Endothelial cell of umbilical vein (primary cell): ENCODE results near the gene KANSL1L. TPM values are rescaled to one million over a fixed set of nuclear protein-coding genes. Genes with fewer than 3 reads are reported as not detected.
A peak's percentile ranks its signal among the peaks of the same experiment; 100 is the strongest.

Source experiments
- BruUV-seq: library from RNA; stranded (reverse); fragments of 400-500 nt; replicated peaks from 2 replicates; lab custom pipeline; 2021; lab: Mats Ljungman, UMichigan
- CTCF ChIA-PET: fragments of 300-600, 350-600 bp; sonication (Branson Sonifier 250); formaldehyde crosslinking; loops from one replicate; lab custom pipeline; 2021; ENCODE audit warnings: antibody characterized with exemption, inconsistent platforms; lab: Charles Lee
- POLR2A ChIA-PET: fragments of 300-600, 350-600 bp; sonication (Branson Sonifier 250); formaldehyde crosslinking; loops from one replicate; lab custom pipeline; 2021; ENCODE audit warnings: antibody characterized with exemption, inconsistent platforms; lab: Charles Lee
- DNase-seq: peaks from one replicate; pipeline ENCODE4 v3.0.0-alpha.2; 2011; ENCODE audit warnings: low read depth, low spot score
- FAIRE-seq: peaks from 2 replicates; lab custom pipeline; 2011; peaks lifted over from hg19 to GRCh38; lab: Jason Lieb, UNC
- H2AFZ ChIP-seq: 2 replicates; pipeline ENCODE4 v1.6.0; 2012; ENCODE audit warnings: low read depth, low read length, control low read depth, inconsistent platforms
- H3K27ac ChIP-seq: 2 replicates; pipeline ENCODE4 v1.5.1; 2011; ENCODE audit warnings: low read depth, mild to moderate bottlenecking, control low read depth, low read length, moderate library complexity; ENCODE audit not compliant: insufficient read depth
- H3K27me3 ChIP-seq, 2 experiments: 2 replicates each; pipeline versions ENCODE4 v1.6.0 to v1.6.1; 2011; ENCODE audit warnings: low read length in 2 of 2, mixed read lengths in 1 of 2; ENCODE audit not compliant: control insufficient read depth in 2 of 2, insufficient read depth in 2 of 2
- H3K36me3 ChIP-seq, 2 experiments: 2 replicates in 1 of 2; 3 replicates in 1 of 2; pipeline ENCODE4 v1.5.1; 2011; ENCODE audit warnings: low read length in 2 of 2, mild to moderate bottlenecking in 1 of 2, moderate library complexity in 1 of 2; ENCODE audit not compliant: control insufficient read depth in 2 of 2, insufficient read depth in 2 of 2; ENCODE audit errors: extremely low read depth in 1 of 2
- H3K4me1 ChIP-seq: 3 replicates; pipeline ENCODE4 v1.5.1; 2011; ENCODE audit warnings: mild to moderate bottlenecking, low read length; ENCODE audit not compliant: control insufficient read depth, insufficient read depth; ENCODE audit errors: extremely low read depth
- H3K4me2 ChIP-seq: 2 replicates; pipeline ENCODE4 v1.6.1; 2011; ENCODE audit warnings: low read length, control low read depth, mixed read lengths; ENCODE audit not compliant: insufficient read depth
- H3K4me3 ChIP-seq, 3 experiments: fragments of 200-600 bp in 1 of 3; sonication (generic), shearing (Covaris generic) in 1 of 3; replicated peaks in 1 of 3; 2 replicates each; pipeline ENCODE4 v1.5.1; 2011 to 2016; ENCODE audit warnings: control low read depth in 3 of 3, low read length in 3 of 3, mild to moderate bottlenecking in 2 of 3, inconsistent platforms in 1 of 3, low read depth in 1 of 3, moderate library complexity in 1 of 3; ENCODE audit not compliant: insufficient read depth in 1 of 3
- H3K79me2 ChIP-seq: 2 replicates; pipeline ENCODE4 v1.6.0; 2012; ENCODE audit warnings: low read length, inconsistent platforms; ENCODE audit not compliant: control insufficient read depth, insufficient read depth
- H3K9ac ChIP-seq: replicated peaks from 2 replicates; pipeline ENCODE3; 2011; ENCODE audit warnings: low read length, control low read depth; ENCODE audit not compliant: insufficient read depth; ENCODE audit errors: extremely low read depth
- H3K9me1 ChIP-seq: replicated peaks from 3 replicates; pipeline ENCODE4 v1.6.0; 2011; ENCODE audit warnings: mild to moderate bottlenecking, low read length; ENCODE audit not compliant: control insufficient read depth, insufficient read depth; ENCODE audit errors: extremely low read depth
- H3K9me3 ChIP-seq: replicated peaks from 2 replicates; pipeline ENCODE4 v1.5.1; 2012; ENCODE audit warnings: low read length, inconsistent platforms; ENCODE audit not compliant: control insufficient read depth, insufficient read depth
- H4K20me1 ChIP-seq: replicated peaks from 2 replicates; pipeline ENCODE3; 2011; ENCODE audit warnings: mild to moderate bottlenecking, low read length; ENCODE audit not compliant: control insufficient read depth, insufficient read depth; ENCODE audit errors: extremely low read depth
- FOS ChIP-seq: IDR thresholded peaks from 2 replicates; pipeline ENCODE4 v1.6.1; 2011; ENCODE audit warnings: mild to moderate bottlenecking, low read length, moderate library complexity, borderline replicate concordance; ENCODE audit not compliant: insufficient read depth
- JUN ChIP-seq: IDR thresholded peaks from 2 replicates; pipeline ENCODE4 v1.6.1; 2011; ENCODE audit warnings: borderline replicate concordance, low read depth; ENCODE audit not compliant: insufficient read length, insufficient read depth
- MYC ChIP-seq: IDR thresholded peaks from one replicate; pipeline ENCODE4 v1.6.1; 2011; ENCODE audit warnings: mild to moderate bottlenecking, low read depth, low read length
- POLR2AphosphoS5 ChIP-seq: IDR thresholded peaks from 2 replicates; pipeline ENCODE4 v1.6.1; 2012; ENCODE audit warnings: low read depth, mild to moderate bottlenecking, control low read depth, low read length, moderate library complexity; ENCODE audit not compliant: insufficient read depth
- dilution Hi-C: fragments of 300-500 bp; cut with MboI; formaldehyde crosslinking; loops from one replicate; pipeline ENCODE4 v1.15.0; 2019; ENCODE audit warnings: low sequenced_read_pairs; ENCODE audit not compliant: extremely low pct_ligation_motif_present
- intact Hi-C: fragments of 100-400 bp; cut with micrococcal nuclease; formaldehyde crosslinking; loops from one replicate; pipeline ENCODE4 v1.10.0; 2022
- polyA plus RNA-seq, 4 experiments: library from polyadenylated mRNA; depleted of rRNA in 3 of 4; stranded (reverse) in 3 of 4; unstranded in 1 of 4; fragments of >200 nt; gene quantifications; 2 replicates each; pipeline versions ENCODE4 v1.2.1 to v1.2.3, GENCODE V29; 2011 to 2012; ENCODE audit warnings: missing spikeins in 1 of 4
- total RNA-seq: library from RNA; stranded (reverse); gene quantifications from 2 replicates; pipeline ENCODE4 v1.2.3, GENCODE V29; 2021

KANSL1L gene
- total and polyA plus RNA-seq, 2 donors (not counting 3 experiments of a cell fraction or from before 2014, with no cell fraction given), result 4.3 to 14.0 TPM

DNA sequence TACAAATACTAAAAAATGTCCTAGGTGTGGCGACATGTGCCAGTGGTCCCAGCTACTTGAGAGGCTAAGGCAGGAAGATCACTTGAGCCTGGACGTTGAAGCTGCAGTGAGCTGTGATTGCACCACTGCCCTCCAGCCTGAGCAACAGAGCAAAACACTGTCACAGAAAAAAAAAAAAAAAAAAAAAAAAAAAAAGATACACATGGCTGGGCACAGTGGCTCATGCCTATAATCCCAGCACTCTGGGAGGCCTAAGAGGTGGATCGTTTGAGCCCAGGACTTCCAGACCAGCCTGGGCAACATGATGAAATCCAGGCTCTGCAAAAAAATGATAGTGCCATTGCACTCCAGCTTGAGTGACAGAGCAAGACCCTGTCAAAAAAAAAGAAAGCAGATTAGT, 13.7 kb downstream of the KANSL1L start:
- H3K9me3 ChIP-seq, result no peaks in the 10 kb centered on the region
- no peaks in the 10 kb centered on the region for H3K4me1 ChIP-seq
- dilution Hi-C loops (no loop called here), intact Hi-C loops (no loop called here)
- H2AFZ ChIP-seq, result no peak overlapping the region
- ChIA-PET POLR2A (no interaction called here), CTCF (interaction anchor here (0.9 to 1.2 kb wide), 2 partner anchors 37 to 84 kb away, joined by 3 to 5 read pairs; no protein-coding TSS in a partner anchor)
- no peak overlapping the region for H3K4me2 ChIP-seq
- no peak overlapping the region for H3K9ac ChIP-seq
- H3K27me3 ChIP-seq, result no peaks in the 10 kb centered on the region
- DNase-seq, result no peak
- FAIRE-seq, result no peak
- TF ChIP-seq MYC (no peak), POLR2AphosphoS5 (no peak)
- no peaks in the 10 kb centered on the region for H4K20me1 ChIP-seq
- no peak overlapping the region for H3K27ac ChIP-seq
- no TSS peak for BruUV-seq
- H3K36me3 ChIP-seq, result no peaks in the 10 kb centered on the region
- no peak overlapping the region for H3K4me3 ChIP-seq
- H3K9me1 ChIP-seq, result no peaks in the 10 kb centered on the region
- no peaks in the 10 kb centered on the region for H3K79me2 ChIP-seq

DNA sequence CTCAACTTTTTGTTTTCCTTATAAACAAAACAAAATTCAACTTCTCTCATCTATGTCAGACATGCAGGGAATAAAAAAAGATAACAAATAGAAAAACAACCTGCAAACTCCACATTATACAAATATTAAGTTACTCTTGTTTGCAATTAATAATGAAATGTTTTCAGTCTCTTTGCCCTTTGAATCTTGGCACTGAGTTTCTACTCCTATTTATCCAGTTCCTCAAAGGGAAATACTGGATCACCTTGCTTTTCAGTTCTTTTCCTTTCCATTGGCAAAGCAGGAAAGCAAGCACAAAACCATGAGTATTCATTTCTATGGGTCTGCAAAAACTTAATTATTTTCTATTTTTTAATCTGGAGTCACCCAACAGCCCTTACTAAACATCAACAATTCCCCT, 23.6 kb downstream of the KANSL1L start:
- H3K79me2 ChIP-seq, result no peaks in the 10 kb centered on the region
- no TSS peak for BruUV-seq
- H3K4me3 ChIP-seq, result no peak overlapping the region
- DNase-seq, result peak; percentile 17
- ChIA-PET CTCF (no interaction called here), POLR2A (no interaction called here)
- H3K9ac ChIP-seq, result no peak overlapping the region
- no peaks in the 10 kb centered on the region for H3K9me1 ChIP-seq
- peaks cover 0 to 2% of the 10 kb centered on the region in 2 experiments for H3K36me3 ChIP-seq
- H4K20me1 ChIP-seq, result no peaks in the 10 kb centered on the region
- intact Hi-C loops (no loop called here), dilution Hi-C loops (no loop called here)
- H3K4me2 ChIP-seq, result no peak overlapping the region
- no peak for FAIRE-seq
- no peak overlapping the region for H3K27ac ChIP-seq
- TF ChIP-seq JUN (no peak), FOS (no peak)
- H3K9me3 ChIP-seq, result no peaks in the 10 kb centered on the region
- no peaks in the 10 kb centered on the region for H3K4me1 ChIP-seq
- no peak overlapping the region for H2AFZ ChIP-seq
- H3K27me3 ChIP-seq, result no peaks in the 10 kb centered on the region
